ENCODE data around the gene VCP.

VCP gene

DNA sequence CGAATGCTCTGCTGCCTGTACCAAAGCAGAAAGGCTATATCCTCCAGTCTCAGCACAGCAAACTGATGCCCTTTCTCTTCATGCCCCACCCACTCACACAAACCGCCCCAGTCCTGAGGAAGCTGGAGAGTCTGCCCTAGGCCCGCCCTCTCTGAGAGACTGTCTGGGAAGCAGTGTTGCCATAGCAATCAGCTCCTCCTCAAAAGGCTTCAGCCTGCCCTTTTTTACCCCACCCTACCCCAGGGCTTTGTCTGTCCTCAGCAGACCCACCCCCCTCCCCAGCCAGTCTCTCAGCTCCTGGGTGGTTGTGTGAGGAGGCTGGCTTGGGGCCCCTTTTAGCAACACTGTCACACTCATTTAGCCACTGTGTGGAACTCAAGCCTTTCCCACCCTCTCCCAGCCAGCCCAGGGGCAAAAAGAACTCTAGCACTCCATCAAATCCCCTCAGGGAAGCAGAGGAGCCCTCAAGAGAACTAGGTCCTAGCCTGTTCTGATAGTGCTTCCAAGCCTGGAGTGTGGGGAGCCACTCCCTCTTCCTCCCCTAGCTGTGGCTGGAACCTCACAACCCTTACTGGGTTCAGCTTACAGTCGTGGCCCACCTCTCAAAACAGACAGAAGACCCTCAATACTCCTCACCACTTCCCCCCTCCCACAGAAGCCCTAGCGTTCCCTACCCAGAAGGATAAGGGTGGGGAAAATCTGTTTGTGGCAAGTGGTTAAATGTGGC lies 41.9 kb upstream of the VCP start:
- DNase-seq (ENCODE audit: low read depth in 2 of 2), result peak; percentile 98

GRCh38 chr9:35112257-35113020 lies 40.0 kb upstream of the VCP start:
- H3K4me3 ChIP-seq (replicated peaks in 1 of 2; ENCODE audit: low read depth in 2 of 2, low read length in 2 of 2), result peak overlapping the region in 1 of 2 donors; percentile 36
- peak; percentile 59 to 79 for DNase-seq (ENCODE audit: low read depth in 2 of 2)
- no peak for TF ChIP-seq CTCF (IDR thresholded peaks at IDR 0.05; ENCODE audit: low read depth, low read length)

More for the DNA sequence above, 41.9 kb upstream of the VCP start:
- H3K4me3 ChIP-seq (replicated peaks in 1 of 2; ENCODE audit: low read depth in 2 of 2, low read length in 2 of 2), result peak overlapping the region; percentile 73 to 76
- no peak for TF ChIP-seq CTCF (IDR thresholded peaks at IDR 0.05; ENCODE audit: low read depth, low read length)

DNA sequence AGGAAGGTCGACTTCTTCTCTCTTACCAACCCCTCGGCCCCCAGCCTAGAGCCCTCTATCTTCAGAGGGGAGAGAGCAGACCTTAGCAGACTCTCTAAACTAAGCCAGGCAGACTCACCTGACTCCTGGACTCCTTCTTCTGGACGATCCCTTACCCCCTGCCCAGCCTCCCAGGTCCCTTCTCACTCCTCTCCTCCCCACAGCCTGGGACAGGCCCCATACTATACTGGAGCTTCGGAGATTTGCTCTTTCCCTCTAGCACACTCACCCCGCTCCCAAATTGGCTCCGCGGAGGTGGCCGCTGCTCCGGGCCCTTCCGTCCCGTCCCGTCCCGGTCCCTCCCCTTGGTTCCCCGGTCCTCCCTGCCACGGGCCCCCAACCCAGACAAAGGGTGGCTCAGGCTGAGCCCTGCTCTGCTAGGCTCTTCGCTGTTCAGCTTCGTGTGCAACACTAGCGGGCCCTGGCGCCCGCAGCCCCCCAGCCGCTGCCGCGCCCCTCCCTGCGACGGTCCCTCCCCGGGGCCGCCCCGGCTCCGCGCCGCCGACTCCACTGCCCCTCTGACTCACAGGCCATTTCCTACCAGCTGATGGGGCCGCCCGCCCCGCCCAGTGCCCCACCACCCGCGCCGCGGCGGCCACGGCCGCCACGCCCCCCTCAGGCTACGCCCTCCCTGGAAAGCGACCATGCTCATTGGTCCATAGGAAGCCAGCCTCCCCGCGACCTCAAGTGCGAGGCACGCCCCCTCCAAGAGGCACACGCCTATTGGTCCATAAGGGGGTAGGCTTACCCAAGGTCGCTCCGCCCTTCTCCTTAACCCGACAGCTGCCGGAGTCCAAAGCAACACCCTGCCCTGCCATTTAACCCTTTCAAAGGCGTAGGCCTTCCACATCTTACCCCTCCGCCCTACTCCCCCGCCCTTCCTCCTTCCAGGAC lies 38.8 kb upstream of the VCP start:
- peak overlapping the region; percentile 85 to 91 for H3K4me3 ChIP-seq (replicated peaks in 1 of 2; ENCODE audit: low read depth in 2 of 2, low read length in 2 of 2)
- DNase-seq (ENCODE audit: low read depth in 2 of 2), result peak; percentile 99
- TF ChIP-seq CTCF (IDR thresholded peaks at IDR 0.05; ENCODE audit: low read depth, low read length), result no peak

DNA sequence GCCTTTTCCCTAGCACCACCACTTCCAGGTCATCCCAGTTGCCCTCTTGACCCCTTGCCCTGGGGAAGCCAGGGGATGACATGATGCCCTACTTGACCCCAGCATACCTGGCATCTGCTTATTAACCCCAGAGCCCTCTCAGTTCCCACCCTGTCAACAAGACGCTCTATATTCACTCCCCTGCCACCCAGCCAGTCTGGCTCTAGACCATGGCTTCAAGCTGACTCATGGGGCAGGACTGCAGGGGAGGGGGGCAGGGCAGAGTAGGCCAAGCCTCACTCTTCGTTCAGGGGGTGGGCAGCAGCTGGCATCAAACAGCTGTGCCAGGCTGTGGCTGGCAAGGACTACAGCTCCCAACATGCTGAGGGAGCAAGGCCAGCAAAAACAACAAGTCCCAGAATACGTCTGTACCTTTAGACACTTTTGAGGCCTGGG lies 37.9 kb upstream of the VCP start:
- DNase-seq (ENCODE audit: low read depth in 2 of 2), result peak; percentile 59 to 60
- peak overlapping the region; percentile 85 to 91 for H3K4me3 ChIP-seq (replicated peaks in 1 of 2; ENCODE audit: low read depth in 2 of 2, low read length in 2 of 2)
- TF ChIP-seq CTCF (IDR thresholded peaks at IDR 0.05; ENCODE audit: low read depth, low read length), result no peak

DNA sequence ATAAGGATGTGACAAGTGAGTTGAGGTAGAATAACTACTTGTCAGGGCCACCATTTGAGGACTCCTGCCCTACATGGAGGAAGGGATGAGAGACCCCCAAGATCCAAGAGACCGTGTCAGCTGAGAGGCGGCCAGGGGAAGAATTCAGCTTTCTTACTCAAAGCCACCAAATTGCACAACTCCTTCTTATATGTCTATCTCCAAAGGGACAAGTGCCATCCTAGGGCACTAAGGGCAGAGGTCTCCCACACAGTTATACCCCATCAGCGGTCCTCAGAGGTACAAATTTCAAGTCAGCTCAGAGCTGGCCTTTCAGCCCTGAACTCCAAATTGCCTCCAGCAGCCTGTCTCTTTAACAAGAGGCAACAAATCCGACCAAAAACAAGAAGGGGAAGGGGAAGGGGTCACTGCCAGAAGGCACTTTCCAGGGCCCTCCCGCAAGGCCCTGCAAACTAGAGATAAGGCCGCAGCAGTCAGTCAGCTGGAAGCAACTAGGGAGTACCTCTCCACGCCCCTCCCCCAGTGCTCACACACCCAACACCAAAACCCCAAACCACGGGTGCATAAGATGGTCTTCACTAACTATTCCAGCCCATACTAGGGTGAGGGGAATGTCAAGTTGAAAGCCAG lies 36.6 kb upstream of the VCP start:
- no peak for TF ChIP-seq CTCF (IDR thresholded peaks at IDR 0.05; ENCODE audit: low read depth, low read length)
- no peak for DNase-seq (ENCODE audit: low read depth in 2 of 2)
- no peak overlapping the region for H3K4me3 ChIP-seq (replicated peaks in 1 of 2; ENCODE audit: low read depth in 2 of 2, low read length in 2 of 2)

DNA sequence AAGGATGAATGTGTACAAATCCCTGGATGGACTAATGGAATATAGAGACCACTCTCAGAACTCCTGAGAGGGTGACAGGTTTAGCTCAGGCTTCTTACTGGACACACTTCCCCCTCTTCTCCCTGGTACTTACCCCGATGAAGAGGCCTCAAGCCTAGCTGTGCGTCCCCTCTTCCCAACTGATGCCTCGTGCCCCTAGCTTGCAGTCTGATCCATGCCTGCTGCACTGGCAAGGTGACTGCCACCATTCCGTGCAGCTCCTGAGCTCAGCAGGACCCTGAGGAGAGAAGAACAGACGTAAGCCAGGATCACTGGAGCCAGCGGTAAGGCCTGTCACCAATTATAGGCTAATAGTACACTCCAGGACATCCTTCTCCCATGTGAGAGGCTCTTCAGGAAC lies 36.0 kb upstream of the VCP start:
- H3K4me3 ChIP-seq (replicated peaks in 1 of 2; ENCODE audit: low read depth in 2 of 2, low read length in 2 of 2), result no peak overlapping the region
- TF ChIP-seq CTCF (IDR thresholded peaks at IDR 0.05; ENCODE audit: low read depth, low read length), result no peak
- DNase-seq (ENCODE audit: low read depth in 2 of 2), result no peak

Data from cardiac fibroblast (primary cell).